Small intestine (tissue), 7 donors: ENCODE measurements around the gene AFM. TPM values are rescaled to one million over a fixed set of nuclear protein-coding genes. Genes with fewer than 3 reads are reported as not detected.

ENCODE experiments used
- DNase-seq, 2 donors: peaks; one replicate each; pipeline versions ENCODE4 v3.0.0 to v3.0.0-alpha.2; 2013
- FAIRE-seq: peaks from 2 replicates; lab custom pipeline; 2012; peaks lifted over from hg19 to GRCh38; lab: Jason Lieb, UNC
- H3K27ac ChIP-seq, 3 donors: one replicate each; pipeline ENCODE4 v1.5.1; 2013; ENCODE audit warnings: low read length in 2 of 3, mild to moderate bottlenecking in 2 of 3, control low read depth in 1 of 3, inconsistent platforms in 1 of 3, low read depth in 1 of 3, moderate library complexity in 1 of 3
- H3K27me3 ChIP-seq, 3 donors: one replicate each; pipeline ENCODE4 v1.6.1; 2013; ENCODE audit warnings: low read length in 3 of 3, inconsistent platforms in 1 of 3; ENCODE audit not compliant: control insufficient read depth in 3 of 3, insufficient read depth in 3 of 3
- H3K36me3 ChIP-seq, 3 donors: one replicate each; pipeline ENCODE4 v1.6.1; 2013; ENCODE audit warnings: low read length in 3 of 3, inconsistent platforms in 1 of 3, low read depth in 1 of 3, mild to moderate bottlenecking in 1 of 3, moderate library complexity in 1 of 3; ENCODE audit not compliant: control insufficient read depth in 3 of 3, insufficient read depth in 2 of 3
- H3K4me1 ChIP-seq, 3 donors: one replicate each; pipeline ENCODE4 v1.6.1; 2013; ENCODE audit warnings: low read length in 2 of 3, inconsistent platforms in 1 of 3, low read depth in 1 of 3, mild to moderate bottlenecking in 1 of 3, moderate library complexity in 1 of 3; ENCODE audit not compliant: control insufficient read depth in 3 of 3, insufficient read depth in 2 of 3
- H3K4me3 ChIP-seq, 3 donors: one replicate each; pipeline ENCODE4 v1.5.1; 2013; ENCODE audit warnings: low read length in 3 of 3, control low read depth in 1 of 3, inconsistent platforms in 1 of 3, low read depth in 1 of 3, mild to moderate bottlenecking in 1 of 3, moderate library complexity in 1 of 3
- H3K9me3 ChIP-seq, 2 donors: one replicate each; pipeline ENCODE4 v1.6.1; 2013; ENCODE audit warnings: low read depth in 1 of 2, low read length in 1 of 2; ENCODE audit not compliant: control insufficient read depth in 2 of 2, insufficient read depth in 1 of 2
- WGBS, 3 donors: extraction: QIAGEN DNeasy Blood & Tissue Kit; methylation state at CpG; one replicate each; pipeline ENCODE4 v1.1.7; 2013; 5-methylcytosine and 5-hydroxymethylcytosine counted together
- polyA plus RNA-seq, 4 donors: library from polyadenylated mRNA; stranded (reverse) in 3 of 4; unstranded in 1 of 4; fragments of 200-250 nt in 3 of 4; fragments of 120-200 nt in 1 of 4; gene quantifications; one replicate each; pipeline versions ENCODE4 v1.2.1 to v1.2.3, GENCODE V29; 2013
- donor health status: healthy with polysubstance abuse.
- donor health status: control.
- donor health status: control.
- donor health status: Bipolar disorder and iron deficiency.
- donor health status: healthy.

The AFM gene
- polyA plus RNA-seq, 4 donors: 0.01 to 4.3 TPM; not detected in 2

GRCh38 chr4:73501664-73502265 is 20.2 kb downstream of the AFM start:
- Histone ChIP-seq H3K36me3 (peaks cover 0 to 3% (median 0%) of the 10 kb centered on the region in 3 donors), H3K4me3 (no peak overlapping the region), H3K27me3 (no peaks in the 10 kb centered on the region), H3K9me3 (no peaks in the 10 kb centered on the region), H3K4me1 (peaks cover 0 to 12% (median 2%) of the 10 kb centered on the region in 3 donors), H3K27ac (no peak overlapping the region)
- FAIRE-seq (no peak), DNase-seq (no peak)
- 71 to 89% (median 81%) methylated on average over 5 of the region's 5 CpGs for WGBS, 3 donors

- DNase-seq: peak in 1 of 2 donors; percentile 5
- no peaks in the 10 kb centered on the region for H3K27me3 ChIP-seq
These were observed 24.0 kb downstream of the AFM start for GRCh38 chr4:73505567-73505966.

GRCh38 chr4:73507541-73507940 is 26.0 kb downstream of the AFM start:
- H3K9me3 ChIP-seq: no peaks in the 10 kb centered on the region
- peak overlapping the region in 1 of 3 donors; percentile 32 for H3K27ac ChIP-seq

More at GRCh38 chr4:73505567-73505966, 24.0 kb downstream of the AFM start:
- FAIRE-seq: no peak
- no peak overlapping the region for H3K27ac ChIP-seq
- 56 to 76% (median 58%) methylated on average over 2 of the region's 2 CpGs for WGBS, 3 donors
- H3K36me3 ChIP-seq: no peaks in the 10 kb centered on the region
- no peaks in the 10 kb centered on the region for H3K9me3 ChIP-seq
- H3K4me3 ChIP-seq: no peak overlapping the region
- peaks cover 0 to 7% (median 0%) of the 10 kb centered on the region in 3 donors for H3K4me1 ChIP-seq

GRCh38 chr4:73508651-73509050 is 27.1 kb downstream of the AFM start:
- 38 to 79% (median 40%) methylated on average over 3 of the region's 3 CpGs for WGBS, 3 donors
- Histone ChIP-seq H3K4me1 (peaks cover 0 to 5% (median 0%) of the 10 kb centered on the region in 3 donors), H3K36me3 (no peaks in the 10 kb centered on the region), H3K27ac (no peak overlapping the region), H3K27me3 (no peaks in the 10 kb centered on the region), H3K9me3 (no peaks in the 10 kb centered on the region), H3K4me3 (no peak overlapping the region)
- FAIRE-seq (no peak), DNase-seq (peak; percentile 21 to 73)

More at GRCh38 chr4:73507541-73507940, 26.0 kb downstream of the AFM start:
- Histone ChIP-seq H3K36me3 (no peaks in the 10 kb centered on the region), H3K27me3 (no peaks in the 10 kb centered on the region), H3K4me3 (no peak overlapping the region), H3K4me1 (peaks cover 0 to 5% (median 0%) of the 10 kb centered on the region in 3 donors)
- FAIRE-seq: no peak
- peak; percentile 43 to 62 for DNase-seq

GRCh38 chr4:73518340-73518739 is 36.8 kb downstream of the AFM start:
- H3K4me1 ChIP-seq: no peaks in the 10 kb centered on the region
- H3K36me3 ChIP-seq: peaks cover 0 to 13% (median 0%) of the 10 kb centered on the region in 3 donors
- FAIRE-seq (no peak), DNase-seq (no peak)
- 78 to 81% (median 78%) methylated on average over 3 of the region's 3 CpGs for WGBS, 3 donors
- no peak overlapping the region for H3K27ac ChIP-seq
- H3K4me3 ChIP-seq: no peak overlapping the region
- H3K9me3 ChIP-seq: peaks cover 0 to 6% of the 10 kb centered on the region in 2 donors
- H3K27me3 ChIP-seq: no peaks in the 10 kb centered on the region

GRCh38 chr4:73520821-73521220 is 39.3 kb downstream of the AFM start:
- FAIRE-seq (no peak), DNase-seq (no peak)
- Histone ChIP-seq H3K4me1 (no peaks in the 10 kb centered on the region), H3K9me3 (peaks cover 0 to 6% of the 10 kb centered on the region in 2 donors), H3K27ac (no peak overlapping the region), H3K36me3 (peaks cover 0 to 25% (median 0%) of the 10 kb centered on the region in 3 donors), H3K4me3 (no peak overlapping the region), H3K27me3 (no peaks in the 10 kb centered on the region)
- WGBS, 3 donors: 69 to 88% (median 87%) methylated on average over 4 of the region's 4 CpGs

- Histone ChIP-seq H3K4me3 (no peak overlapping the region), H3K27ac (no peak overlapping the region), H3K36me3 (peaks cover 0 to 25% (median 0%) of the 10 kb centered on the region in 3 donors), H3K27me3 (no peaks in the 10 kb centered on the region), H3K4me1 (no peaks in the 10 kb centered on the region), H3K9me3 (peaks cover 0 to 6% of the 10 kb centered on the region in 2 donors)
- DNase-seq: no peak
- no peak for FAIRE-seq
- WGBS, 3 donors: 87 to 93% (median 90%) methylated on average over 2 of the region's 2 CpGs
These were observed 41.6 kb downstream of the AFM start for GRCh38 chr4:73523126-73523525.

GRCh38 chr4:73525611-73526010 is 44.1 kb downstream of the AFM start:
- Histone ChIP-seq H3K4me3 (no peak overlapping the region), H3K27me3 (no peaks in the 10 kb centered on the region), H3K27ac (no peak overlapping the region), H3K4me1 (no peaks in the 10 kb centered on the region), H3K9me3 (no peaks in the 10 kb centered on the region), H3K36me3 (peaks cover 0 to 18% (median 0%) of the 10 kb centered on the region in 3 donors)
- FAIRE-seq (no peak), DNase-seq (no peak)
- 44 to 76% (median 53%) methylated on average over 1 of the region's 1 CpG for whole genome bisulfite sequencing, 3 donors
